ENCODE measurements around the gene GPN3.

DNA sequence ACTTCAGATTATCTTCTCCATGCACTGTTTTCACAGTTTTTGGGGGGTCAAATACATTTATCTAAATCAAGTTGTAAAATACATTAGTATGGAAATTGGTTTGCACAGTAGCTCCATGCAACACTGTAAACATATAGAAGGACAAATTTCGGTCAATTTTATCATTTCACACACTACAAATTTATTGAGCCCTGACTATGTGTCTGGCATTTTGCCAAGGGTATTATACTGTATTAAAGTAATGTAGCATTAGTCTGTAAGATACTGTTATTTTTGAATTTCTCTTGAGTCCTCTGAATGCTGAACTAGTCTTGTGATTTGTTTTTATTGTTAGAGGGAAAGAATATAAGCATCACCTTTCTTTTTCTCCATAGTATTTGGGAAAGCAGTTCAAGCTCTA, 35.4 kb upstream of the GPN3 start:
- TF ChIP-seq EZH2phosphoT487 (IDR thresholded peaks at IDR 0.05; ENCODE audit: insufficient read depth, low read depth) (no peak), EZH2 (IDR thresholded peaks at IDR 0.05; ENCODE audit: insufficient read depth, poor library complexity, severe bottlenecking) (no peak)

Data from GM23248 (cell line).